Skeletal muscle tissue (tissue), 4 donors: ENCODE results near the gene PDE4D. TPM values are rescaled to one million over a fixed set of nuclear protein-coding genes. Genes with fewer than 3 reads are reported as not detected.
"Not testable (repeated sequence)": the region's sequence is repeated elsewhere in the genome, so short reads cannot be mapped to it uniquely, and the experiment has no call there.

Experiments used
- H3K27ac ChIP-seq: one replicate; pipeline ENCODE4 v1.7.0; 2013; ENCODE audit warnings: mild to moderate bottlenecking, low read depth, low read length, inconsistent platforms
- H3K27me3 ChIP-seq, 3 donors: one replicate each; pipeline ENCODE4 v1.7.0; 2013; ENCODE audit warnings: low read length in 3 of 3; ENCODE audit not compliant: control insufficient read depth in 3 of 3, insufficient read depth in 3 of 3
- H3K36me3 ChIP-seq, 3 donors: one replicate each; pipeline ENCODE4 v1.7.0; 2013; ENCODE audit warnings: low read length in 3 of 3; ENCODE audit not compliant: control insufficient read depth in 3 of 3, insufficient read depth in 3 of 3
- H3K4me1 ChIP-seq, 3 donors: one replicate each; pipeline ENCODE4 v1.7.0; 2013; ENCODE audit warnings: low read length in 3 of 3, mild to moderate bottlenecking in 3 of 3; ENCODE audit not compliant: control insufficient read depth in 3 of 3, insufficient read depth in 3 of 3
- H3K4me3 ChIP-seq, 3 donors: one replicate each; pipeline ENCODE4 v1.7.0; 2013; ENCODE audit warnings: low read length in 3 of 3
- H3K9ac ChIP-seq, 3 donors: one replicate each; pipeline ENCODE4 v1.7.0; 2013; ENCODE audit warnings: low read length in 3 of 3, mild to moderate bottlenecking in 3 of 3, moderate library complexity in 2 of 3, low read depth in 1 of 3
- H3K9me3 ChIP-seq, 3 donors: one replicate each; pipeline ENCODE4 v1.7.0; 2013; ENCODE audit warnings: low read length in 3 of 3; ENCODE audit not compliant: control insufficient read depth in 3 of 3
- total RNA-seq: library from RNA; depleted of rRNA; stranded (reverse); fragments of >200 nt; gene quantifications from one replicate; pipeline ENCODE4 v1.2.3, GENCODE V29; 2014
- donor health status: Osteomylitis.

The PDE4D gene
- total RNA-seq, 1 donor from 2014 or later = 59.0 TPM

DNA sequence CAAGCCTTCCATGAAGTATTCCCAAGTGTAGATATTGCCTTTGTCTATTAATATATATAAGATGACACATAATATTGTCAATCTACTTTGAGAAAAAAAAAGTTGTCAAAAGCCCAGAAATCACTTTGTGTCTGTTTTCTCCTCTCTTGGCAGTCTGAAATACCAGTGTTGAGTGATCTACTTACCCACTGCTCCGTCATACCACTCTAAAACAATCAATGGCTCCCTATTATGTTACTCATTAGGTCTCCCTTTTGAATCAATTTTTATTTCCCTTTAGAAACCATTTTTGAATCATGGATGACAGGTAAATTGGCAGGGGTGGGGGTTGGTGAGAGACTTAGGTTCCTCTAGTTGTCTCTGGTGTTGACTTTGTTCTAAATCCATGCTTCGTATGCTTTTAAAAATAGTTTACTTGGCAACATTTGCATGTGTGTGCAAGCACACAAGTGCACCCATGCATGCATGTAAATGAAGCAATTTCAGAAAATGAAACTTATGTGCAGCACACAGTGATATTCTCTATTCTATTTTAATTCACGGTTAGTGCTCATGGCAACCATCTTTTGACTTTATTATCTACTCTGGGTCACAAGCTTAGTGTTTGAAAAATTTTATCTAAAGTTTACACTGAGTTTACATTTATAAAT, 931.8 kb downstream of the PDE4D start:
- H3K9me3 ChIP-seq = no peaks in the 10 kb centered on the region
- no peak overlapping the region for H3K27ac ChIP-seq
- no peaks in the 10 kb centered on the region for H3K36me3 ChIP-seq
- no peaks in the 10 kb centered on the region for H3K4me1 ChIP-seq
- H3K9ac ChIP-seq = no peak overlapping the region
- no peaks in the 10 kb centered on the region for H3K27me3 ChIP-seq
- H3K4me3 ChIP-seq = no peak overlapping the region

GRCh38 chr5:58958701-58959100, 934.8 kb downstream of the PDE4D start:
- no peak overlapping the region for H3K9ac ChIP-seq
- no peak overlapping the region for H3K4me3 ChIP-seq
- H3K27me3 ChIP-seq = no peaks in the 10 kb centered on the region

GRCh38 chr5:58953218-58953617, 940.3 kb downstream of the PDE4D start:
- not testable (repeated sequence) for H3K9ac ChIP-seq, H3K27me3 ChIP-seq, H3K27ac ChIP-seq, H3K4me3 ChIP-seq, H3K4me1 ChIP-seq, H3K9me3 ChIP-seq, H3K36me3 ChIP-seq

More at GRCh38 chr5:58958701-58959100, 934.8 kb downstream of the PDE4D start:
- H3K27ac ChIP-seq = no peak overlapping the region
- H3K4me1 ChIP-seq = no peaks in the 10 kb centered on the region
- H3K9me3 ChIP-seq = no peaks in the 10 kb centered on the region
- H3K36me3 ChIP-seq = no peaks in the 10 kb centered on the region

DNA sequence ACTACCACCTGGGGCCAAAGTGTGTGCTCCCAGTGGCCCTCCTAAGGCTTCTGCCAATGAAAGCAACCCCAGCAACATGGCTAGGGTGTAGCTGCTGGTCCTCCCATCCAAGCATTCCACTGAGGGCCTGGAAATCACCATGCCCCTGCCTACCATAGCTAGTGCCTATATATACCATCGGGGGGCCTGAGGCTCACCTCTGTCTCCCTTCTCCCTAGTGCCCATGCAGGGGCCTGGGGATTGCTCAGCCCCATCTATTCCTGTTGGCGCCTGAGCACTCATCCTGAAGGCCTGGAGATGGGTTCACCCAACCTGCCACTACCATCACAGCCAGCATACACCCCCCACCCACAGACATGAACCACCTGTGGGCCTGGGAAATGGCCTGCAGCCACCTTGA, 943.3 kb downstream of the PDE4D start:
- H3K36me3 ChIP-seq = no peaks in the 10 kb centered on the region
- no peak overlapping the region for H3K4me3 ChIP-seq
- H3K27ac ChIP-seq = no peak overlapping the region
- H3K27me3 ChIP-seq = no peaks in the 10 kb centered on the region
- H3K9ac ChIP-seq = no peak overlapping the region
- H3K9me3 ChIP-seq = no peaks in the 10 kb centered on the region
- no peaks in the 10 kb centered on the region for H3K4me1 ChIP-seq

GRCh38 chr5:58946230-58946629, 947.3 kb downstream of the PDE4D start:
- no peak overlapping the region for H3K9ac ChIP-seq
- no peaks in the 10 kb centered on the region for H3K9me3 ChIP-seq
- H3K27ac ChIP-seq = no peak overlapping the region
- no peaks in the 10 kb centered on the region for H3K36me3 ChIP-seq
- H3K4me1 ChIP-seq = no peaks in the 10 kb centered on the region
- H3K27me3 ChIP-seq = no peaks in the 10 kb centered on the region
- H3K4me3 ChIP-seq = no peak overlapping the region

GRCh38 chr5:58944221-58944620, 949.3 kb downstream of the PDE4D start:
- no peaks in the 10 kb centered on the region for H3K27me3 ChIP-seq
- no peak overlapping the region for H3K9ac ChIP-seq
- no peak overlapping the region for H3K4me3 ChIP-seq
- H3K36me3 ChIP-seq = no peaks in the 10 kb centered on the region
- H3K4me1 ChIP-seq = no peaks in the 10 kb centered on the region
- no peaks in the 10 kb centered on the region for H3K9me3 ChIP-seq
- H3K27ac ChIP-seq = no peak overlapping the region

DNA sequence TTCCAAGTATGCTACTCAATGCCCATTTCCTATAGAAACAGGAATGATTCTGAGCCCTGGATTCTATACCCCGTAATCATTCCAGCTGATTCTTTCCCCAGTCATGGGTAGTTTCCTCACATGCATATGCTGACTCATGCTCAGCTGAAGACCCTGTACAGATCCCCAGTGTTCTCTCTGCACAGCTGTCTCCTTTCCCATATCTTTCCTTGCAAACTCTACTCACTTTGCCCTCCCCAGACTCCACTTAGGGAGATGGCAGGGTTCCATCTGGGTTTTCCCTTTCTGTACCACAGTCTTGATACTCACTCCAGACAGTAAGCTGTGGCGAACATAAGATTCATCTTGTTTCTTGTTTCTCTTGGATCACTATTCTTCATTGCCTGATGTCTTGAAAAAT, 953.1 kb downstream of the PDE4D start:
- no peaks in the 10 kb centered on the region for H3K27me3 ChIP-seq
- no peaks in the 10 kb centered on the region for H3K4me1 ChIP-seq
- no peak overlapping the region for H3K9ac ChIP-seq
- no peaks in the 10 kb centered on the region for H3K36me3 ChIP-seq
- H3K4me3 ChIP-seq = no peak overlapping the region
- H3K27ac ChIP-seq = no peak overlapping the region
- no peaks in the 10 kb centered on the region for H3K9me3 ChIP-seq

DNA sequence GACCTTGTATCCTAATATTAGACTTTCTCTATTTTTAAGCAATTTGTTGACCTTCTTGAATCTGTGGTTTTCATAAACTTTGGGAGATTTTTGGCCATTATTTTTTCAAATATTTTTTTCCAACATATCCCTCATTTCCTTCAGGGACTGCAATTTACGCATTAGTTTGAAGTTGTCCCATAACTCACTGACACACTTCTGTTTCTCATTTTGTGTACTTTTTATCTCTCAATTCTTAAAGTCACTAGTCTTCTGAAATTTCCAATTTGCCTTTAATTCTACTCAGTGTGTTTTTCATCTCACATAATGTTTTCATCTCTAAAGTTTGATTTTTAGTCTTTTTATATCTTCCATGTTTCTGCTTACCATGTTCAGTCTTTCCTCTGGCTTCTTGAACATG, 953.9 kb downstream of the PDE4D start:
- Histone ChIP-seq H3K27ac (no peak overlapping the region), H3K4me3 (no peak overlapping the region), H3K4me1 (no peaks in the 10 kb centered on the region), H3K9me3 (no peaks in the 10 kb centered on the region), H3K27me3 (no peaks in the 10 kb centered on the region), H3K9ac (no peak overlapping the region), H3K36me3 (no peaks in the 10 kb centered on the region)

- no peak overlapping the region for H3K4me3 ChIP-seq
- no peaks in the 10 kb centered on the region for H3K4me1 ChIP-seq
- H3K27me3 ChIP-seq = no peaks in the 10 kb centered on the region
- no peak overlapping the region for H3K9ac ChIP-seq
- no peaks in the 10 kb centered on the region for H3K36me3 ChIP-seq
- H3K9me3 ChIP-seq = no peaks in the 10 kb centered on the region
- H3K27ac ChIP-seq = no peak overlapping the region
These were observed 954.7 kb downstream of the PDE4D start for GRCh38 chr5:58938563-58939424.

- Histone ChIP-seq H3K36me3 (no peaks in the 10 kb centered on the region), H3K27ac (no peak overlapping the region), H3K9ac (no peak overlapping the region), H3K4me1 (no peaks in the 10 kb centered on the region), H3K4me3 (no peak overlapping the region), H3K27me3 (no peaks in the 10 kb centered on the region), H3K9me3 (no peaks in the 10 kb centered on the region)
These were observed 956.4 kb downstream of the PDE4D start for GRCh38 chr5:58937031-58937681.
